GM21528 (cell line): Measurements from ENCODE around the gene GYS1.
"Not testable (repeated sequence)": the region's sequence is repeated elsewhere in the genome, so short reads cannot be mapped to it uniquely, and the experiment has no call there.

Source experiments
- ATAC-seq: cut with Tn5 transposase; IDR thresholded peaks from one replicate; pipeline ENCODE4 v1.9.1; 2021; ENCODE audit warnings: mild to moderate bottlenecking, moderate library complexity; ENCODE audit not compliant: unreplicated experiment, low FRiP score

GYS1 gene

GRCh38 chr19:48947258-48947542, 45.9 kb downstream of the GYS1 start:
- no peak for ATAC-seq

GRCh38 chr19:48946463-48947257, 46.4 kb downstream of the GYS1 start:
- ATAC-seq, result no peak

- ATAC-seq, result no peak
These were observed 47.3 kb downstream of the GYS1 start for GRCh38 chr19:48945817-48946216.

GRCh38 chr19:48945415-48945814, 47.7 kb downstream of the GYS1 start:
- no peak for ATAC-seq

DNA sequence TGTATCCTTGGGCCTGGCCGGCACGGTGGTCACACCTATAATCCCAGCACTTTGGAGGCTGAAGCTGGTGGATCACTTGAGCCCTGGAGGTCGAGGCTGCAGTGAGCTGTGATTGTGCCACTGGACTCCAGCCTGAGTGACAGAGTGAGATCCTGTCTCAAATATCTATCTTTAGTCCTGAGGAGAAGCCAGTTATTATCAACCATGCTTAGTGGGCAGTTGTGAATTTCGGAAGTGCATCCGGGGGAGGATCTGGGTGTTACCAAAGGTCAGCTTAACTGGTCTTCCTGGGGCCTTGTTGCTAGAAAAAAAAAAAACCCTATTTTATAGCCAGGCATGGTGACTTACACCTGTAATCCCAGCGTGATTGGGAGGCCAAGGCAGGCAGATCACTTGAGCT, 50.0 kb downstream of the GYS1 start:
- no peak for ATAC-seq

DNA sequence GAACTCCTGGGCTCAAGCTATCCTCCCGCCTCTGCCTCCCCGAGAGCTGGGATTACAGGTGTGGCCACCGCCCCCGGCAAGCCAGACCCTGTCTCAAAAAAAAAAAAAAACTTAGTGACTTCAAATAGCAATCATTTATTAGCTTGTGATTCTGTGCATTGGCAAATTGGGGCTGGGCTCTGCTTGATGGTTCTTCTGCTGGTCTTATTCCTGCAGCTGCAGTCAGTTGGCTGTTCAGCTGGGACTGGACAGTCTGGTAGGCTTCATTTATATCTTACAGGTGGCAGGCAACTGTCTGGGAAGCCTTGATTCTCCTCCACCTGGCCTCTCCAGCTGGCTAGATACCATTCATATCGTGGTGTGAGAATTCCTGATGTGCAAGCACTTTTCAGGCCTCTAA, 52.2 kb downstream of the GYS1 start:
- no peak for ATAC-seq

DNA sequence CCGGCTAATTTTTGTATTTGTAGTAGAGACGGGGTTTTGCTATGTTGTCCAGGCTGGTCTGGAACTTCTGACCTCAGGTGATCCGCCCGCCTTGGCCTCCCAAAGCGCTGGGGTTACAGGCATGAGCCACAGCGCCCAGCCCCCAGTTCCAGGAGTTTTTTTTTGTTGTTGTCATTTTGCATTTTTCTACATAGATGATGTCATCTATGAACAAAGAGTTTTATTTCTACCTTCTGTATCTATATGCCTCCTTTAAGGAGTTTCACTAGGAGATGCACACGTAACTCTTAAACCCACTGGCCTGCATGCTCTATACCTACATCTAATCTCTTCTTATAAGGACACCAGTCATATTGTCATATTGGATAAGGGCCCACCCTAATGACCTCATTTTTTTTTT, 54.9 kb downstream of the GYS1 start:
- ATAC-seq, result no peak

- ATAC-seq, result no peak
These were observed 57.2 kb downstream of the GYS1 start for GRCh38 chr19:48935864-48936263.

- no peak for ATAC-seq
These were observed 58.3 kb downstream of the GYS1 start for GRCh38 chr19:48934837-48935236.

DNA sequence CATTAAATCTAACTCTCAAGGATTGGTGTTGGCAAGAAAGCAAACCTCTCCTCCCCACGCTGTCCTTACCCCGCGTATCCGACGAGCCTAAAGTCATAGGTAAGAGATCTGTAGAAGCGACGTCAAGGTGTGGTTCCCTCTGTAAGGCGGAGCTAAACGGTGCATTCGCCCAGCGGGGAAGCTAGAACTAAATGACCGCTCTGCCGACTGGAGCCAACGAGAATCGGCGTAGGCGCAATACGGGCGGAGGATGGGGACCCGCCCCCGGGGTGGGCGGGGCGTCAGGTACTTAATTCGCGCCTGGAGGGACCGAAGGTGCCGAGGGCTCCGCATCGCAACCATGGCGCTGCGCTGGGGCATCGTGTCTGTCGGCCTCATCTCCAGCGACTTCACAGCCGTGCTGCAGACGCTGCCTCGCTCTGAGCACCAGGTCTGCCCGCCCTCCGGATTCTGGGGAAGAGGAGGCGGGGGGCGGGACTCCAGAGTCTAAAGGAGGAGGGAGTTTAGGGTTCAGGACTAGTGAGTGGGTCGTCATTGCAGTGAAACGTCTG, 59.7 kb downstream of the GYS1 start, which contains the start of gene DHDH:
Gene DHDH (plus strand): TSS at position 318 of the 551 bp plus-strand sequence. CDS start 23 bp downstream, at position 341.
- no peak for ATAC-seq

- ATAC-seq, result no peak
These were observed 64.7 kb downstream of the GYS1 start for GRCh38 chr19:48928164-48929025.

GRCh38 chr19:48927692-48928091, 65.4 kb downstream of the GYS1 start:
- not testable (repeated sequence) for ATAC-seq

- ATAC-seq, result no peak
These were observed 66.2 kb downstream of the GYS1 start for GRCh38 chr19:48926909-48927308.

- ATAC-seq, result not testable (repeated sequence)
These were observed 67.2 kb downstream of the GYS1 start for GRCh38 chr19:48925890-48926289.

GRCh38 chr19:48925240-48925843, 67.8 kb downstream of the GYS1 start:
- no peak for ATAC-seq

DNA sequence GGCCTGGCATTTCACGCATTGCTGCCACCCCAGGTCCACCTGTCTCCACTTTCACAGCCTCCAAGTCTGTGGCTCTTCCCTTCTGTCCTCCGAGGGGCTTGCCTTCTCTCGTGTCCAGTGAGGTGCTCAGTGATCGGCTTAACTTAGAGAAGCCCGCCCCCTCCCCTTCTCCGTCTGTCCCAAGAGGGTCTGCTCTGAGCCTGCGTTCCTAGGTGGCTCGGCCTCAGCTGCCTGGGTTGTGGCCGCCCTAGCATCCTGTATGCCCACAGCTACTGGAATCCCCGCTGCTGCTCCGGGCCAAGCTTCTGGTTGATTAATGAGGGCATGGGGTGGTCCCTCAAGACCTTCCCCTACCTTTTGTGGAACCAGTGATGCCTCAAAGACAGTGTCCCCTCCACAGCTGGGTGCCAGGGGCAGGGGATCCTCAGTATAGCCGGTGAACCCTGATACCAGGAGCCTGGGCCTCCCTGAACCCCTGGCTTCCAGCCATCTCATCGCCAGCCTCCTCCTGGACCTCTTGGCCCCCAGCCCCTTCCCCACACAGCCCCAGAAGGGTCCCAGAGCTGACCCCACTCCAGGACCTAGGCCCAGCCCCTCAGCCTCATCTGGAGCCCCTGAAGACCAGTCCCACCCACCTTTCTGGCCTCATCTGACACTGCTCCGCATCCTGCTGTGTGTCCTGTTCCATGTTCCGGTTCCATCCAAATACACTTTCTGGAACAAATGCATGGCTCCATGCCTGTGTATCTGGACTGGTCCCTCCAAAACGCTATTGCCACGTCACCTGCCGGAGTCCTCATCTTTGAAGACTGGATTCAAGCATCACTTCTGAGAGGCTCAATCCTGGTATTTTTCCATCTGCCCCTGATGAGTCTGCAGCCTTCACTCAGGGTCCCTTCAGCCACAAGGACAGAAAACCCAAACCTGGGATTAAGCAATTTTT, 70.3 kb downstream of the GYS1 start:
- ATAC-seq, result no peak

GRCh38 chr19:48921721-48922500, 71.2 kb downstream of the GYS1 start:
- ATAC-seq, result no peak

GRCh38 chr19:48920949-48921348, 72.2 kb downstream of the GYS1 start:
- ATAC-seq, result no peak

GRCh38 chr19:48919271-48919670, 73.8 kb downstream of the GYS1 start:
- not testable (repeated sequence) for ATAC-seq
